ENCODE measurements around the gene TOX3. TPM values are rescaled to one million over a fixed set of nuclear protein-coding genes. Genes with fewer than 3 reads are reported as not detected.

The TOX3 gene
- total and polyA plus RNA-seq, 2 donors (not counting 3 experiments of a cell fraction or from before 2014, with no cell fraction given), result not detected

- no peak overlapping the region for H3K27ac ChIP-seq (ENCODE audit: insufficient read depth, low read depth, low read length)
- H3K4me2 ChIP-seq (ENCODE audit: insufficient read depth, low read length), result no peak overlapping the region
- dilution Hi-C loops (cut with MboI; ENCODE audit: extremely low pct_ligation_motif_present, low sequenced_read_pairs), result no loop called here
- ChIA-PET CTCF (no interaction called here), POLR2A (no interaction called here)
- no peak for FAIRE-seq
- H4K20me1 ChIP-seq (replicated peaks; ENCODE audit: control insufficient read depth, extremely low read depth, insufficient read depth, low read length), result no peaks in the 10 kb centered on the region
- H3K27me3 ChIP-seq (ENCODE audit: control insufficient read depth in 2 of 2, insufficient read depth in 2 of 2, low read length in 2 of 2), result no peaks in the 10 kb centered on the region
- DNase-seq (ENCODE audit: low read depth, low spot score), result no peak
- H3K4me3 ChIP-seq (replicated peaks in 1 of 3; ENCODE audit: insufficient read depth in 1 of 3, low read depth in 1 of 3, low read length in 3 of 3), result no peak overlapping the region
- intact Hi-C loops (cut with micrococcal nuclease), result no loop called here
- H3K79me2 ChIP-seq (ENCODE audit: control insufficient read depth, insufficient read depth, low read length), result no peaks in the 10 kb centered on the region
- no peak for TF ChIP-seq CTCF (IDR thresholded peaks at IDR 0.05; ENCODE audit: extremely low read depth in 1 of 2, insufficient read depth in 1 of 2, low read depth in 1 of 2, low read length in 2 of 2)
- TF ChIP-seq POLR2AphosphoS5 (IDR thresholded peaks at IDR 0.05; ENCODE audit: insufficient read depth, low read depth, low read length), result no peak
- H3K4me1 ChIP-seq (ENCODE audit: control insufficient read depth, extremely low read depth, insufficient read depth, low read length), result no peaks in the 10 kb centered on the region
- H2AFZ ChIP-seq (ENCODE audit: low read depth, low read length), result no peak overlapping the region
- no peaks in the 10 kb centered on the region for H3K9me3 ChIP-seq (replicated peaks; ENCODE audit: control insufficient read depth, insufficient read depth, low read length)
- BruUV-seq (replicated peaks), result no TSS peak
- H3K9ac ChIP-seq (replicated peaks; ENCODE audit: extremely low read depth, insufficient read depth, low read length), result no peak overlapping the region
- H3K9me1 ChIP-seq (replicated peaks; ENCODE audit: control insufficient read depth, extremely low read depth, insufficient read depth, low read length), result no peaks in the 10 kb centered on the region
- H3K36me3 ChIP-seq (ENCODE audit: control insufficient read depth in 2 of 2, extremely low read depth in 1 of 2, insufficient read depth in 2 of 2, low read length in 2 of 2), result no peaks in the 10 kb centered on the region
Measured at GRCh38 chr16:52563767-52564611, 17.0 kb upstream of the TOX3 start.

- ChIA-PET CTCF (no interaction called here), POLR2A (no interaction called here)
- no peak overlapping the region for H2AFZ ChIP-seq (ENCODE audit: low read depth, low read length)
- BruUV-seq (replicated peaks), result no TSS peak
- H3K4me2 ChIP-seq (ENCODE audit: insufficient read depth, low read length), result no peak overlapping the region
- no peak overlapping the region for H3K4me3 ChIP-seq (replicated peaks in 1 of 3; ENCODE audit: insufficient read depth in 1 of 3, low read depth in 1 of 3, low read length in 3 of 3)
- FAIRE-seq (no peak), DNase-seq (ENCODE audit: low read depth, low spot score) (no peak)
- no peaks in the 10 kb centered on the region for H3K27me3 ChIP-seq (ENCODE audit: control insufficient read depth in 2 of 2, insufficient read depth in 2 of 2, low read length in 2 of 2)
- no peaks in the 10 kb centered on the region for H3K9me3 ChIP-seq (replicated peaks; ENCODE audit: control insufficient read depth, insufficient read depth, low read length)
- intact Hi-C loops (cut with micrococcal nuclease), result no loop called here
- no peaks in the 10 kb centered on the region for H4K20me1 ChIP-seq (replicated peaks; ENCODE audit: control insufficient read depth, extremely low read depth, insufficient read depth, low read length)
- no peaks in the 10 kb centered on the region for H3K36me3 ChIP-seq (ENCODE audit: control insufficient read depth in 2 of 2, extremely low read depth in 1 of 2, insufficient read depth in 2 of 2, low read length in 2 of 2)
- no peaks in the 10 kb centered on the region for H3K79me2 ChIP-seq (ENCODE audit: control insufficient read depth, insufficient read depth, low read length)
- no peaks in the 10 kb centered on the region for H3K9me1 ChIP-seq (replicated peaks; ENCODE audit: control insufficient read depth, extremely low read depth, insufficient read depth, low read length)
- dilution Hi-C loops (cut with MboI; ENCODE audit: extremely low pct_ligation_motif_present, low sequenced_read_pairs), result no loop called here
- no peak overlapping the region for H3K27ac ChIP-seq (ENCODE audit: insufficient read depth, low read depth, low read length)
- no peaks in the 10 kb centered on the region for H3K4me1 ChIP-seq (ENCODE audit: control insufficient read depth, extremely low read depth, insufficient read depth, low read length)
- H3K9ac ChIP-seq (replicated peaks; ENCODE audit: extremely low read depth, insufficient read depth, low read length), result no peak overlapping the region
- TF ChIP-seq CTCF (IDR thresholded peaks at IDR 0.05; ENCODE audit: extremely low read depth in 1 of 2, insufficient read depth in 1 of 2, low read depth in 1 of 2, low read length in 2 of 2), result no peak
- TF ChIP-seq POLR2A (IDR thresholded peaks at IDR 0.05; ENCODE audit: low read depth, low read length), result no peak
- TF ChIP-seq POLR2AphosphoS5 (IDR thresholded peaks at IDR 0.05; ENCODE audit: insufficient read depth, low read depth, low read length), result no peak
- TF ChIP-seq JUN (IDR thresholded peaks at IDR 0.05; ENCODE audit: borderline replicate concordance, insufficient read depth, insufficient read length, low read depth), result no peak
- TF ChIP-seq FOS (IDR thresholded peaks at IDR 0.05; ENCODE audit: borderline replicate concordance, insufficient read depth, low read length), result no peak
- TF ChIP-seq GATA2 (IDR thresholded peaks at IDR 0.05; ENCODE audit: insufficient read depth, insufficient read length, low read depth, low read length), result no peak
- TF ChIP-seq MAX (IDR thresholded peaks at IDR 0.05; ENCODE audit: insufficient read depth, insufficient read length), result no peak
- no peak for TF ChIP-seq EZH2 (IDR thresholded peaks at IDR 0.05; ENCODE audit: borderline replicate concordance, low read depth, low read length, severe bottlenecking)
- no peak for TF ChIP-seq MYC (IDR thresholded peaks at IDR 0.05; ENCODE audit: low read depth, low read length)
Measured at GRCh38 chr16:52562770-52563169, 15.8 kb upstream of the TOX3 start.
